Astrocyte of the hippocampus (primary cell): ENCODE data around the gene ERVH48-1.
A peak's percentile ranks its signal among the peaks of the same experiment; 100 is the strongest.
"Not testable (repeated sequence)": the region's sequence is repeated elsewhere in the genome, so short reads cannot be mapped to it uniquely, and the experiment has no call there.

ENCODE experiments used
- DNase-seq: peaks from one replicate; pipeline ENCODE4 v3.0.0; 2011; ENCODE audit warnings: low read depth, low spot score

ERVH48-1 gene

GRCh38 chr21:42908484-42908883 is 16.9 kb downstream of the ERVH48-1 start:
- DNase-seq, result not testable (repeated sequence)

GRCh38 chr21:42906233-42906632 is 19.2 kb downstream of the ERVH48-1 start:
- no peak for DNase-seq

GRCh38 chr21:42905195-42905594 is 20.2 kb downstream of the ERVH48-1 start:
- no peak for DNase-seq

GRCh38 chr21:42903817-42904216 is 21.6 kb downstream of the ERVH48-1 start:
- no peak for DNase-seq

GRCh38 chr21:42900446-42900845 is 25.0 kb downstream of the ERVH48-1 start:
- no peak for DNase-seq

GRCh38 chr21:42892931-42893755 is 32.3 kb downstream of the ERVH48-1 start, which contains the start of gene NDUFV3:
Gene NDUFV3, plus strand, starts transcription at chr21:42893309. Its CDS starts 25 bp downstream, at chr21:42893334.
- peak; percentile 100 for DNase-seq

GRCh38 chr21:42892582-42892930 is 32.9 kb downstream of the ERVH48-1 start:
- DNase-seq, result no peak

- no peak for DNase-seq
Observed at GRCh38 chr21:42887326-42887725, 38.1 kb downstream of the ERVH48-1 start.

- no peak for DNase-seq
Observed at GRCh38 chr21:42883921-42884320, 41.5 kb downstream of the ERVH48-1 start.

- no peak for DNase-seq
Observed at GRCh38 chr21:42880352-42880751, 45.1 kb downstream of the ERVH48-1 start.

- peak; percentile 100 for DNase-seq
Observed at GRCh38 chr21:42878993-42879787, 46.2 kb downstream of the ERVH48-1 start, which contains the start of gene WDR4. Gene WDR4, minus strand, starts transcription at chr21:42879539. Its CDS starts 44 bp downstream, at chr21:42879495.

GRCh38 chr21:42878678-42878992 is 46.8 kb downstream of the ERVH48-1 start:
- DNase-seq, result no peak

- not testable (repeated sequence) for DNase-seq
Observed at GRCh38 chr21:42875811-42876210, 49.6 kb downstream of the ERVH48-1 start.

- DNase-seq, result no peak
Observed at GRCh38 chr21:42873096-42873495, 52.3 kb downstream of the ERVH48-1 start.

GRCh38 chr21:42868196-42868595 is 57.2 kb downstream of the ERVH48-1 start:
- no peak for DNase-seq
